Activated CD8-positive, alpha-beta memory T cell treated with anti-CD3 and anti-CD28 coated beads for 48 hours (primary cell): Measurements from ENCODE around the gene AKAP6.

Experiments used
- DNase-seq, 3 experiments: peaks; one replicate each; pipeline ENCODE4 v3.0.0-alpha.2; 2020; ENCODE audit warnings: low read depth in 2 of 3, low spot score in 2 of 3

AKAP6 gene

GRCh38 chr14:32524609-32525375 is 195.7 kb downstream of the AKAP6 start:
- no peak for DNase-seq

GRCh38 chr14:32525591-32525990 is 196.5 kb downstream of the AKAP6 start:
- no peak for DNase-seq

- no peak for DNase-seq
Observed at GRCh38 chr14:32530800-32531199, 201.7 kb downstream of the AKAP6 start.

- DNase-seq, result no peak
Observed at GRCh38 chr14:32531942-32532515, 202.9 kb downstream of the AKAP6 start.

- no peak for DNase-seq
Observed at GRCh38 chr14:32534145-32534544, 205.0 kb downstream of the AKAP6 start.

GRCh38 chr14:32536175-32536574 is 207.1 kb downstream of the AKAP6 start:
- DNase-seq, result no peak

GRCh38 chr14:32537166-32537565 is 208.1 kb downstream of the AKAP6 start:
- no peak for DNase-seq

GRCh38 chr14:32542507-32542906 is 213.4 kb downstream of the AKAP6 start:
- no peak for DNase-seq

- DNase-seq, result no peak
Observed at GRCh38 chr14:32545095-32545494, 216.0 kb downstream of the AKAP6 start.

GRCh38 chr14:32545506-32546210 is 216.6 kb downstream of the AKAP6 start:
- DNase-seq, result no peak

- no peak for DNase-seq
Observed at GRCh38 chr14:32546246-32546645, 217.1 kb downstream of the AKAP6 start.

- no peak for DNase-seq
Observed at GRCh38 chr14:32552766-32553165, 223.7 kb downstream of the AKAP6 start.

GRCh38 chr14:32559048-32559447 is 229.9 kb downstream of the AKAP6 start:
- DNase-seq, result no peak

GRCh38 chr14:32559590-32559989 is 230.5 kb downstream of the AKAP6 start:
- DNase-seq, result no peak

GRCh38 chr14:32560209-32560857 is 231.2 kb downstream of the AKAP6 start:
- no peak for DNase-seq

- no peak for DNase-seq
Observed at GRCh38 chr14:32561520-32561919, 232.4 kb downstream of the AKAP6 start.

GRCh38 chr14:32564596-32564995 is 235.5 kb downstream of the AKAP6 start:
- no peak for DNase-seq

GRCh38 chr14:32565256-32565655 is 236.2 kb downstream of the AKAP6 start:
- DNase-seq, result no peak

- no peak for DNase-seq
Observed at GRCh38 chr14:32567543-32568384, 238.7 kb downstream of the AKAP6 start.

GRCh38 chr14:32571551-32571950 is 242.5 kb downstream of the AKAP6 start:
- no peak for DNase-seq
